ENCODE measurements around the gene WTIP.
"Not testable (repeated sequence)": the region's sequence is repeated elsewhere in the genome, so short reads cannot be mapped to it uniquely, and the experiment has no call there.

The WTIP gene

GRCh38 chr19:34503531-34504272 is 22.1 kb downstream of the WTIP start:
- DNase-seq (ENCODE audit: low read depth in 3 of 3) = no peak

GRCh38 chr19:34504273-34504808 is 22.8 kb downstream of the WTIP start:
- DNase-seq (ENCODE audit: low read depth in 3 of 3) = no peak

GRCh38 chr19:34504809-34505291 is 23.3 kb downstream of the WTIP start:
- DNase-seq (ENCODE audit: low read depth in 3 of 3) = no peak

GRCh38 chr19:34505321-34506025 is 23.9 kb downstream of the WTIP start:
- DNase-seq (ENCODE audit: low read depth in 3 of 3) = no peak

GRCh38 chr19:34506026-34506370 is 24.4 kb downstream of the WTIP start:
- DNase-seq (ENCODE audit: low read depth in 3 of 3) = no peak

GRCh38 chr19:34507414-34508067 is 26.0 kb downstream of the WTIP start:
- no peak for DNase-seq (ENCODE audit: low read depth in 3 of 3)

- no peak for DNase-seq (ENCODE audit: low read depth in 3 of 3)
Observed at GRCh38 chr19:34508540-34508939, 27.0 kb downstream of the WTIP start.

- DNase-seq (ENCODE audit: low read depth in 3 of 3) = not testable (repeated sequence)
Observed at GRCh38 chr19:34510904-34511303, 29.3 kb downstream of the WTIP start.

- DNase-seq (ENCODE audit: low read depth in 3 of 3) = no peak
Observed at GRCh38 chr19:34512254-34512822, 30.8 kb downstream of the WTIP start.

- DNase-seq (ENCODE audit: low read depth in 3 of 3) = no peak
Observed at GRCh38 chr19:34513767-34514166, 32.2 kb downstream of the WTIP start.

GRCh38 chr19:34519602-34520001 is 38.0 kb downstream of the WTIP start:
- DNase-seq (ENCODE audit: low read depth in 3 of 3) = no peak

GRCh38 chr19:34523408-34523807 is 41.9 kb downstream of the WTIP start:
- no peak for DNase-seq (ENCODE audit: low read depth in 3 of 3)

- DNase-seq (ENCODE audit: low read depth in 3 of 3) = no peak
Observed at GRCh38 chr19:34525001-34525400, 43.4 kb downstream of the WTIP start.

- DNase-seq (ENCODE audit: low read depth in 3 of 3) = no peak
Observed at GRCh38 chr19:34534206-34534605, 52.6 kb downstream of the WTIP start.

GRCh38 chr19:34539396-34539795 is 57.8 kb downstream of the WTIP start:
- no peak for DNase-seq (ENCODE audit: low read depth in 3 of 3)

- no peak for DNase-seq (ENCODE audit: low read depth in 3 of 3)
Observed at GRCh38 chr19:34540811-34541557, 59.4 kb downstream of the WTIP start.

- no peak for DNase-seq (ENCODE audit: low read depth in 3 of 3)
Observed at GRCh38 chr19:34549833-34550232, 68.3 kb downstream of the WTIP start.

GRCh38 chr19:34555447-34555846 is 73.9 kb downstream of the WTIP start:
- no peak for DNase-seq (ENCODE audit: low read depth in 3 of 3)

GRCh38 chr19:34556488-34556887 is 74.9 kb downstream of the WTIP start:
- no peak for DNase-seq (ENCODE audit: low read depth in 3 of 3)

- DNase-seq (ENCODE audit: low read depth in 3 of 3) = no peak
Observed at GRCh38 chr19:34559045-34559444, 77.5 kb downstream of the WTIP start.

- DNase-seq (ENCODE audit: low read depth in 3 of 3) = no peak
Observed at GRCh38 chr19:34560229-34560628, 78.7 kb downstream of the WTIP start.
